ENCODE data around the gene GTF2IRD1.
"Not testable (repeated sequence)": the region's sequence is repeated elsewhere in the genome, so short reads cannot be mapped to it uniquely, and the experiment has no call there.

DNA sequence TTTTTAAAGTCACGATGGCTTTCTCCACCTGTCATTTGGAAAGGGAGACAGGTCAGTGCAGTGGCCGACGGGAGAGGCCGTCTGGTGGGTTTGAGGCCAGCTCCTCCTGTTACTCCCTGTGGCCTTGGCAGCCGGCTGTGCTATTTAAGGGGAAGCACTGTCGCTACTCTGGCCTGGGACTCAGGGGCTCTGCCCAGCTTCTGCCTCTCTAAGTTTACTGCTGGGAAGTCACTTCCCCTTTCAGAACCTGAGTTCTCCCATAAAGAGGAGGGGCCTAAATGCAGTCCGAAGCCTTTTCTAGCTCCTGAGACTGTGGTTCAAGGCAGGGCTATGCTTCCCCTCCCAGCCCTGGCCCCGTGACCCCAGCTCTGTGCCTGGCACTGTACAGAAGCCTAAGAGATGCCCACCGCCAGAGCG, 99.9 kb downstream of the GTF2IRD1 start:
- TF ChIP-seq POLR2A (IDR thresholded peaks at IDR 0.05; ENCODE audit: low read depth, low read length); POLR2AphosphoS5 (IDR thresholded peaks at IDR 0.05; ENCODE audit: low read depth, low read length); TAF1 (IDR thresholded peaks at IDR 0.05; ENCODE audit: borderline replicate concordance, low read depth, low read length): not testable (repeated sequence)
